ENCODE results near the gene CABP2. TPM values are rescaled to one million over a fixed set of nuclear protein-coding genes. Genes with fewer than 3 reads are reported as not detected.
A peak's percentile ranks its signal among the peaks of the same experiment; 100 is the strongest.

CABP2 gene
- total and polyA plus RNA-seq, 2 donors from 2014 or later, result not detected

DNA sequence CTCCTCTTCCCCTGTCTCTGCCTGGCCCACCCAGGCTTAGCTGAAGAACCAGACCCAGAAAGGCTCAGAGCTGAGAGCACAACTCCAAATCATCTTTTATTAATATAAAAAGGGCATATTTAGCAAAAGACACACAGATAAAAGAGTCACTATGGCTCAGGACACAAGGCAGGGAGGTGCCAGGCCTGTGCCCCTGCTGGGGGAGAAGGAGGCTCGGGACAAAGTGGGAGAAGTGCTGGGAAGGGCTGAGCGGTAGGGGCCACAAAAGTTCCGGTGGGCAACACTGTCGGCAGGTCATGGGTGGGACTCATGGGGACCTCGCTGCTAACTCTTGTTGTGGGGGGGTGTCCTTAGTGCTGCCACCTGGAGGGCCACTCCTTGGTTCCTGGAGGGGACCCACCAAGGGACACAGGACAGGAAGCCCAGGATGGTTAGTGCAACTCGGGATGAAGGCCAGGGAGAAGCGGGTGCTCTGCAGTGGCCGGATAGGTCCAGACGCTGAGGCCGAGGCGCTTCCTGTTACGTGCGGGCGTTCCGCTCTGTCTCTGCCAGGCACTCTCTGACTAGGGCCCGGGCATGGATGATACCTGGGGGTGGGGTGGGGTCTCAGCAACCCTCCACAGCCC, 16.7 kb downstream of the CABP2 start:
- Histone ChIP-seq H3K27ac (ENCODE audit: low read depth in 2 of 2, low read length in 2 of 2) (peak overlapping the region; percentile 97 to 98), H3K9ac (ENCODE audit: low read length in 3 of 3) (peak overlapping the region in 1 of 3 donors; percentile 87), H3K9me3 (ENCODE audit: control insufficient read depth in 2 of 3, insufficient read depth in 1 of 3, low read length in 3 of 3) (no peaks in the 10 kb centered on the region), H3K4me3 (ENCODE audit: low read length in 3 of 3) (peak overlapping the region in 2 of 3 donors; percentile 78 to 86), H3K4me1 (ENCODE audit: control insufficient read depth in 2 of 3, insufficient read depth in 2 of 3, low read depth in 1 of 3, low read length in 3 of 3) (peaks cover 0 to 31% (median 21%) of the 10 kb centered on the region in 3 donors), H3K36me3 (ENCODE audit: control insufficient read depth in 2 of 3, insufficient read depth in 3 of 3, low read length in 3 of 3) (peaks cover 0 to 10% (median 3%) of the 10 kb centered on the region in 3 donors), H3K27me3 (ENCODE audit: control insufficient read depth, insufficient read depth, low read length) (no peaks in the 10 kb centered on the region)
- intact Hi-C loops (cut with DNase I), result no loop called here
- DNase-seq (peak in 1 of 5 donors; percentile 81), FAIRE-seq (no peak)
- TF ChIP-seq, protein P1, sequence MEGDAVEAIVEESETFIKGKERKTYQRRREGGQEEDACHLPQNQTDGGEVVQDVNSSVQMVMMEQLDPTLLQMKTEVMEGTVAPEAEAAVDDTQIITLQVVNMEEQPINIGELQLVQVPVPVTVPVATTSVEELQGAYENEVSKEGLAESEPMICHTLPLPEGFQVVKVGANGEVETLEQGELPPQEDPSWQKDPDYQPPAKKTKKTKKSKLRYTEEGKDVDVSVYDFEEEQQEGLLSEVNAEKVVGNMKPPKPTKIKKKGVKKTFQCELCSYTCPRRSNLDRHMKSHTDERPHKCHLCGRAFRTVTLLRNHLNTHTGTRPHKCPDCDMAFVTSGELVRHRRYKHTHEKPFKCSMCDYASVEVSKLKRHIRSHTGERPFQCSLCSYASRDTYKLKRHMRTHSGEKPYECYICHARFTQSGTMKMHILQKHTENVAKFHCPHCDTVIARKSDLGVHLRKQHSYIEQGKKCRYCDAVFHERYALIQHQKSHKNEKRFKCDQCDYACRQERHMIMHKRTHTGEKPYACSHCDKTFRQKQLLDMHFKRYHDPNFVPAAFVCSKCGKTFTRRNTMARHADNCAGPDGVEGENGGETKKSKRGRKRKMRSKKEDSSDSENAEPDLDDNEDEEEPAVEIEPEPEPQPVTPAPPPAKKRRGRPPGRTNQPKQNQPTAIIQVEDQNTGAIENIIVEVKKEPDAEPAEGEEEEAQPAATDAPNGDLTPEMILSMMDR (IDR thresholded peaks at IDR 0.05; ENCODE audit: borderline replicate concordance, extremely low read depth, insufficient read depth), result no peak

DNA sequence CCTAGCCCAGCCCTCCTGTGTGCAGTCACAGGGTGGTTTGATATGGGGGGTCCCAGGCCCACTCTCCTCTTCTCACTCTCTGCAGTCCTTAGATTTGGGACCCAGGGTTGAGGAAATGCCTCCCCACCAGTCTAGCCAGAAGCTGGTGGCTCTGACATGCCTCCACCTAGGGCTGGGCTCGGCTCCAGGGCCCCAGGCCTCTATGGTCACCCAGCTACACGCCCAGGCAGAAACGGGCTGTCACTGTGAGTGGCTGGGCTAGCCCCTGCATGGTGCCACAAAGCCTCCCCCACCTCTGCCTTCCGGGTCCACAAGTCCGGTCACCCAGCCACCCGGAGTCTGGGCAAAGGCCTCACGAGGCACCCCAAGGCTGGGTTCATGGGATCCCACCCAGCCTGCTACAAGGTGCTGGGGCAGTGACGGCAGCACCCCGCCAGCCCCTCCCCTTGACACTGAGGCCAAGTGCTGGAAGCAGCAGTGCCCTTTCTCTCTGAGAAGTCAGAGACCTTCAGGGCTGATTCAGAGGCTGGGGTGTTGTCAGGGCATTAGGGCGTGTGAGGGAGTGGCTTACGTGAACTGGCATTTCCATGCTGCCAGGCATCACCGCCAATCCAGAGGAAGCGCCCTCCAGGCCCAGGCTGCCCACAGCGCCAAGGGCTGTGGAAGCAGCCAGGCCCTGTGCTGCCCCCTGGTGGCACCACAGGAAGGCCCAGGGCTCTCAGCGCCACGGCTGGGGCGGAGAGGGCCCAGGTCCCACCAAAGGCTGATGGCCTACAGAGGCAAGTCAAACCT, 17.4 kb downstream of the CABP2 start:
- DNase-seq (peak; percentile 86 to 97 (median 91)), FAIRE-seq (no peak)
- Histone ChIP-seq H3K36me3 (ENCODE audit: control insufficient read depth in 2 of 3, insufficient read depth in 3 of 3, low read length in 3 of 3) (peaks cover 0 to 15% (median 5%) of the 10 kb centered on the region in 3 donors), H3K4me3 (ENCODE audit: low read length in 3 of 3) (peak overlapping the region in 2 of 3 donors; percentile 78), H3K9me3 (ENCODE audit: control insufficient read depth in 2 of 3, insufficient read depth in 1 of 3, low read length in 3 of 3) (no peaks in the 10 kb centered on the region), H3K27me3 (ENCODE audit: control insufficient read depth, insufficient read depth, low read length) (no peaks in the 10 kb centered on the region), H3K9ac (ENCODE audit: low read length in 3 of 3) (peak overlapping the region in 1 of 3 donors; percentile 87), H3K27ac (ENCODE audit: low read depth in 2 of 2, low read length in 2 of 2) (peak overlapping the region; percentile 97 to 98), H3K4me1 (ENCODE audit: control insufficient read depth in 2 of 3, insufficient read depth in 2 of 3, low read depth in 1 of 3, low read length in 3 of 3) (peaks cover 0 to 31% (median 21%) of the 10 kb centered on the region in 3 donors)
- TF ChIP-seq, protein P1 (IDR thresholded peaks at IDR 0.05; ENCODE audit: borderline replicate concordance, extremely low read depth, insufficient read depth), result peak; percentile 98
- intact Hi-C loops (cut with DNase I), result no loop called here

DNA sequence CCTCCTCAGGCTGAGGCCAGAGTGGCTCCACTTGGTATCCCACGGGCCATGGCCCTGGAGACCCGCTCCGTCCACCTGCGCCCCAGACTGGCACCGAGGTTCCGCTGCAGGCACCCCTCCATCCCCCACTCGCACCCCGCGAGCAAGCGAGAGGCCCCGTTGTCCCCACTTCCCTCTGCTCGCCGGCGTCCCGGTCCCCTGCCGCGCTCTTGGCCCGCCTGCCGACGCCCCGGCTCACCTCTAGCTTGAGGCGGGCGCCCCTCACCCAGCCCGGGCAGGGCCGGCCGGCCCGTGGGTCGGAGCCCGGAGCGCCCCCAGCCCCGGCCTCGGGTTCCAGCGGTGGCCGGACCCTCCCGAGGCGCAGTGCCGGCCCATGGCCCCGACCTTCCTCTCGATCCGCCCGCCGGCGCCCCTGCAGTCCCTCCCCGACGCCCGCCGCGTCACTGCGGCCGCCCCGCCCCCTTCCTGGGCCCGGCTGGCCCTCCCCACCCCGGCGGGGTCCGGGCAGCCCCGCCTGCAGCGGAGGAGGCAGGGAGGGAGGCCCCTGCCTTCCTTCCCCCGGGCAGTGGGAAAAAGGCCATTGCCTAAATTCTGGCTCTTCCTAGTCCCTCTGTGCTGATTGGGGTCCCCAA, 18.2 kb downstream of the CABP2 start, which contains the start of gene PITPNM1:
TSS of gene PITPNM1 (minus strand) at position 414 of the 632 bp plus-strand sequence. CDS start 1,183 bp downstream, outside the sequence.
- peak within 1 kb of the TSS; percentile 41 to 78 (median 75) for H3K4me3 ChIP-seq (ENCODE audit: low read length in 3 of 3)
- no peak for FAIRE-seq
- DNase-seq, result peak; percentile 67 to 94 (median 83)
- H3K27ac ChIP-seq (ENCODE audit: low read depth in 2 of 2, low read length in 2 of 2), result peak within 1 kb of the TSS; percentile 97 to 98
- TF ChIP-seq, protein P1 (IDR thresholded peaks at IDR 0.05; ENCODE audit: borderline replicate concordance, extremely low read depth, insufficient read depth), result no peak
- no peaks in the 10 kb centered on the region for H3K9me3 ChIP-seq (ENCODE audit: control insufficient read depth in 2 of 3, insufficient read depth in 1 of 3, low read length in 3 of 3)
- intact Hi-C loops (cut with DNase I), result no loop called here
- peak within 1 kb of the TSS; percentile 6 to 87 (median 22) for H3K9ac ChIP-seq (ENCODE audit: low read length in 3 of 3)
- peaks cover 0 to 31% (median 21%) of the 10 kb centered on the region in 3 donors for H3K4me1 ChIP-seq (ENCODE audit: control insufficient read depth in 2 of 3, insufficient read depth in 2 of 3, low read depth in 1 of 3, low read length in 3 of 3)
- no peaks in the 10 kb centered on the region for H3K27me3 ChIP-seq (ENCODE audit: control insufficient read depth, insufficient read depth, low read length)
- H3K36me3 ChIP-seq (ENCODE audit: control insufficient read depth in 2 of 3, insufficient read depth in 3 of 3, low read length in 3 of 3), result peaks cover 0 to 15% (median 8%) of the 10 kb centered on the region in 3 donors

Measured in kidney (tissue), 14 donors.